PC-3 (cell line): ENCODE measurements around the gene CYP21A2. TPM values are rescaled to one million over a fixed set of nuclear protein-coding genes. Genes with fewer than 3 reads are reported as not detected.
A peak's percentile ranks its signal among the peaks of the same experiment; 100 is the strongest.
"Not testable (repeated sequence)": the region's sequence is repeated elsewhere in the genome, so short reads cannot be mapped to it uniquely, and the experiment has no call there.

Experiments used
- ATAC-seq: fragments of 200-7000 bp; cut with Tn5 transposase; 2 replicates; pipeline ENCODE4 v1.9.1; 2020; ENCODE audit warnings: mild to moderate bottlenecking, moderate library complexity
- Bru-seq: library from RNA; stranded (reverse); fragments of 400-500 nt; gene quantifications from one replicate; lab custom pipeline; 2021; lab: Mats Ljungman, UMichigan
- BruChase-seq, 2 experiments: library from RNA; stranded (reverse); fragments of 400-500 nt; gene quantifications; one replicate each; lab custom pipeline; 2021; lab: Mats Ljungman, UMichigan
- BruUV-seq: library from RNA; stranded (reverse); fragments of 400-500 nt; replicated peaks from 2 replicates; lab custom pipeline; 2021; lab: Mats Ljungman, UMichigan
- CTCF ChIA-PET: fragments of 300-600 bp; sonication (Branson Sonifier 250); formaldehyde crosslinking; loops from one replicate; lab custom pipeline; 2022; ENCODE audit warnings: antibody characterized with exemption; lab: Charles Lee
- POLR2A ChIA-PET: fragments of 300-600 bp; sonication (Branson Sonifier 250); formaldehyde crosslinking; loops from one replicate; lab custom pipeline; 2022; ENCODE audit warnings: antibody characterized with exemption; ENCODE audit not compliant: unreplicated experiment; lab: Charles Lee
- DNase-seq: peaks from one replicate; pipeline ENCODE4 v3.0.0-alpha.2; 2015
- H2AFZ ChIP-seq: fragments of 300-600 bp; sonication (generic); 2 replicates; pipeline ENCODE4 v1.6.0; 2016; ENCODE audit warnings: antibody characterized with exemption, low read length
- H3F3A ChIP-seq: fragments of 300-600 bp; sonication (generic); one replicate; pipeline ENCODE4 v1.6.0; 2017; ENCODE audit warnings: antibody characterized with exemption, low read length, control low read depth, mild to moderate bottlenecking; ENCODE audit not compliant: unreplicated experiment
- H3K27ac ChIP-seq: fragments of 300-600 bp; sonication (generic); 2 replicates; pipeline ENCODE4 v1.5.1; 2016; ENCODE audit warnings: mild to moderate bottlenecking, low read length
- H3K27me3 ChIP-seq: fragments of 300-600 bp; sonication (generic); 2 replicates; pipeline ENCODE4 v1.6.1; 2016; ENCODE audit warnings: low read length, mixed read lengths
- H3K36me3 ChIP-seq: fragments of 300-600 bp; sonication (generic); 2 replicates; pipeline ENCODE4 v1.6.1; 2016; ENCODE audit warnings: low read depth, mixed run types, low read length, mixed read lengths
- H3K4me1 ChIP-seq: fragments of 300-600 bp; sonication (generic); 2 replicates; pipeline ENCODE4 v1.5.1; 2016; ENCODE audit warnings: low read length; ENCODE audit not compliant: insufficient read depth
- H3K4me2 ChIP-seq: fragments of 300-600 bp; sonication (generic); 2 replicates; pipeline ENCODE4 v1.6.0; 2016; ENCODE audit warnings: low read length
- H3K4me3 ChIP-seq: fragments of 300-600 bp; sonication (generic); 2 replicates; pipeline ENCODE4 v1.5.1; 2016; ENCODE audit warnings: mild to moderate bottlenecking, low read length, mixed read lengths
- H3K79me2 ChIP-seq: fragments of 300-600 bp; sonication (generic); 2 replicates; pipeline ENCODE4 v1.6.1; 2017; ENCODE audit warnings: low read length, mixed read lengths
- H3K9ac ChIP-seq: fragments of 300-600 bp; sonication (generic); 2 replicates; pipeline ENCODE4 v1.6.0; 2016; ENCODE audit warnings: mild to moderate bottlenecking, low read length
- H3K9me2 ChIP-seq: fragments of 300-600 bp; sonication (generic); replicated peaks from 2 replicates; pipeline ENCODE4 v1.6.1; 2016; ENCODE audit warnings: mixed run types, low read length, mixed read lengths
- H3K9me3 ChIP-seq: fragments of 300-600 bp; sonication (generic); 2 replicates; pipeline ENCODE4 v1.6.1; 2016; ENCODE audit warnings: low read length, mixed read lengths
- H4K20me1 ChIP-seq: fragments of 300-600 bp; sonication (generic); 2 replicates; pipeline ENCODE4 v1.6.1; 2016; ENCODE audit warnings: low read length, mixed read lengths
- intact Hi-C: fragments of 100-400 bp; cut with micrococcal nuclease; formaldehyde crosslinking; loops from 2 replicates; pipeline ENCODE4 v1.9.0; 2023
- long read RNA-seq: library from polyadenylated mRNA; unstranded; transcript quantifications from one replicate; pipeline ENCODE4 v2.0.0, GENCODE V29; 2021; ENCODE audit not compliant: unreplicated experiment
- total RNA-seq: library from RNA; depleted of rRNA; stranded (reverse); fragments of >200 nt; gene quantifications from 2 replicates; pipeline ENCODE4 v1.2.3, GENCODE V29; 2014; rRNA removed

CYP21A2 gene
- total RNA-seq (not detected in 2 replicates), Bru-seq, nascent RNA (not detected), BruChase-seq, experiment 1, labeled RNA remaining after a 6-hour chase (percentile 13 among the genes with signal in this experiment), BruChase-seq, experiment 2, labeled RNA remaining after a 2-hour chase (percentile 25 among the genes with signal in this experiment)
- long read RNA-seq, result 0 reads

DNA sequence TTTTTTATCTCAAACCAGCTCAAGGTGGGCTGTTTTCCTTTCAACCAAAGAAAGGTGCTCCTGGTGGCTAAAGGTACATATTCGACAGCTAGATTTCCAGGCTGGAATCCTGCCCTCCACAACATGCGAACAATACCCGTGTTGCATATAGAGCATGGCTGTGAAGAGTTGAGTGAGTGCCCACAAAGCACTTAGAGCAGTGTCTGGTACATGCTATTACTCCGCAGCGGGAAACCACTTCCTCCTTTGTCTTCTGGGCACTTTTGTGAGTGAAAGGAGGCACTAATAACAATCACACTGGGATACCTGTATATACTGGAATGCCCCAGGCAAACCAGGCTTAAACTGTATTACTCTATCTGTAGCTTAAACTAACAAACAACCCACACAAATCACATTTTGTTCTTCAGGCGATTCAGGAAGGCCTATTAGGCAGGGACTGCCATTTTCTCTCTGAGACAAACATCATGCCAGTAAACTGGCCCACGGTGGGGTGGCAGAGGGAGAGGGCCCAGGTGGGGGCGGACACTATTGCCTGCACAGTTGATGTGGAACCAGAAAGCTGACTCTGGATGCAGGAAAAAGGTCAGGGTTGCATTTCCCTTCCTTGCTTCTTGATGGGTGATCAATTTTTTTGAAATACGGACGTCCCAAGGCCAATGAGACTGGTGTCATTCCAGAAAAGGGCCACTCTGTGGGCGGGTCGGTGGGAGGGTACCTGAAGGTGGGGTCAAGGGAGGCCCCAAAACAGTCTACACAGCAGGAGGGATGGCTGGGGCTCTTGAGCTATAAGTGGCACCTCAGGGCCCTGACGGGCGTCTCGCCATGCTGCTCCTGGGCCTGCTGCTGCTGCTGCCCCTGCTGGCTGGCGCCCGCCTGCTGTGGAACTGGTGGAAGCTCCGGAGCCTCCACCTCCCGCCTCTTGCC, at the start of gene CYP21A2:
TSS of gene CYP21A2 (plus strand) at position 818 of the 927 bp plus-strand sequence. CDS start at position 826, 8 bp downstream.
- H2AFZ ChIP-seq, H3K9ac ChIP-seq, H3K9me3 ChIP-seq, intact Hi-C loops, BruUV-seq, DNase-seq, H3F3A ChIP-seq, CTCF ChIA-PET, H3K79me2 ChIP-seq, H3K4me1 ChIP-seq, H3K27ac ChIP-seq, H3K27me3 ChIP-seq, POLR2A ChIA-PET, H4K20me1 ChIP-seq, H3K4me2 ChIP-seq, H3K9me2 ChIP-seq, H3K4me3 ChIP-seq, H3K36me3 ChIP-seq: not testable (repeated sequence)
- peak; percentile 30 for ATAC-seq

DNA sequence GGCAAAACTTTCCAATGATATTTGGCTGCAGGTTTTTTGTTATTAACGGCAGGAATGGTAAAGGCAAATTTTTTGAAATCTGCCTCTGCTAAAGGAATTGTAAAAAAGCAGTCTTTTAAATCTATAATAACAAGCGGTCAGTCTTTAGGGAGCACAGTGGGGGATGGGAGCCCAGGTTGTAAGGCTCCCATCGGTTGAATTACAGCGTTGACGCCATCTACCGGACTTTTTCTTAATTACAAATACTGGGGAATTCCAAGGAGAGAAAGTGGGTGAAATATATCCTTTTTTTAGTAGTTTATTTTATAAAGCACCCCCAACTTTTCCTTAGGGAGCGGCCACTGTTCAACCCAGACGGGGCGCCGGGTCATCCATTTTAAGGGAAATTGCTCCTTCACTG, 48.9 kb upstream of the CYP21A2 start:
- DNase-seq, H3K9me2 ChIP-seq, H3K79me2 ChIP-seq, H3F3A ChIP-seq, POLR2A ChIA-PET, H3K4me3 ChIP-seq, H3K4me2 ChIP-seq, H4K20me1 ChIP-seq, ATAC-seq, H3K36me3 ChIP-seq, intact Hi-C loops, CTCF ChIA-PET, H3K9ac ChIP-seq, H3K27ac ChIP-seq, BruUV-seq, H2AFZ ChIP-seq, H3K27me3 ChIP-seq, H3K9me3 ChIP-seq, H3K4me1 ChIP-seq: not testable (repeated sequence)

DNA sequence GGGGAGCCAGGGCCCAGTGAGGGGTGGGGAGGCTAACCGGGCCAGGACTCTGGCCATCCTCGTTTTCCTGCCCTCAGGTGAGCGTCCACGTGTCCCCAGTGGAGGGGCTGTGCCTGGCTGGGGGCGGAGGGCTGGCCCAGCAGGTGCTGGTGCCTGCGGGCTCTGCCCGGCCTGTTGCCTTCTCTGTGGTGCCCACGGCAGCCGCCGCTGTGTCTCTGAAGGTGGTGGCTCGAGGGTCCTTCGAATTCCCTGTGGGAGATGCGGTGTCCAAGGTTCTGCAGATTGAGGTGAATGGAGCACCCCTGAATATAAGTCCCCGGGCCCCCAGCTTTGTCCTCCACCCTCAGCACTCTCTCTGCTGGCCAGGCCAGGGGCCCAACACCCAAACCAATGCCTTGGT, 43.8 kb upstream of the CYP21A2 start:
- H3K27ac ChIP-seq, H2AFZ ChIP-seq, H3K4me3 ChIP-seq, H3K9ac ChIP-seq, H3K9me2 ChIP-seq, DNase-seq, ATAC-seq, H3K27me3 ChIP-seq, H3F3A ChIP-seq, intact Hi-C loops, H3K36me3 ChIP-seq, H3K79me2 ChIP-seq, CTCF ChIA-PET, POLR2A ChIA-PET, BruUV-seq, H4K20me1 ChIP-seq, H3K4me2 ChIP-seq, H3K4me1 ChIP-seq, H3K9me3 ChIP-seq: not testable (repeated sequence)

DNA sequence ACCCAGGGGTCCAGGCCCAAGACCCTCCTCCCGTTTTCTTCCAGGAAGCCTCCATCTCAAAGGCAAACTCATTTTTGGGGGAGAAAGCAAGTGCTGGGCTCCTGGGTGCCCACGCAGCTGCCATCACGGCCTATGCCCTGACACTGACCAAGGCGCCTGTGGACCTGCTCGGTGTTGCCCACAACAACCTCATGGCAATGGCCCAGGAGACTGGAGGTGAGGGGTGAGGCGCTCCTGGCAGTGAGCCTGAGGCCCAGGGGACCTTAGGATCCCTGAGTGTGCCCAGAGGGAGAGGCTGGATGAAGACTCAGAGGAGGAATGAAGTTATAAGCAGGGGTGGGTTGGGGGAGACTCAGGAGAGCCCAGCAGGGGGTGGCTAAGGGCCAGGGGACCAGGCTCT, 41.8 kb upstream of the CYP21A2 start:
- H3K9me3 ChIP-seq, ATAC-seq, H3K9me2 ChIP-seq, POLR2A ChIA-PET, H3K4me1 ChIP-seq, H3K4me2 ChIP-seq, intact Hi-C loops, CTCF ChIA-PET, H3K36me3 ChIP-seq, BruUV-seq, H3K9ac ChIP-seq, H3K27me3 ChIP-seq, DNase-seq, H3K4me3 ChIP-seq, H2AFZ ChIP-seq, H3K27ac ChIP-seq, H3K79me2 ChIP-seq, H4K20me1 ChIP-seq, H3F3A ChIP-seq: not testable (repeated sequence)

DNA sequence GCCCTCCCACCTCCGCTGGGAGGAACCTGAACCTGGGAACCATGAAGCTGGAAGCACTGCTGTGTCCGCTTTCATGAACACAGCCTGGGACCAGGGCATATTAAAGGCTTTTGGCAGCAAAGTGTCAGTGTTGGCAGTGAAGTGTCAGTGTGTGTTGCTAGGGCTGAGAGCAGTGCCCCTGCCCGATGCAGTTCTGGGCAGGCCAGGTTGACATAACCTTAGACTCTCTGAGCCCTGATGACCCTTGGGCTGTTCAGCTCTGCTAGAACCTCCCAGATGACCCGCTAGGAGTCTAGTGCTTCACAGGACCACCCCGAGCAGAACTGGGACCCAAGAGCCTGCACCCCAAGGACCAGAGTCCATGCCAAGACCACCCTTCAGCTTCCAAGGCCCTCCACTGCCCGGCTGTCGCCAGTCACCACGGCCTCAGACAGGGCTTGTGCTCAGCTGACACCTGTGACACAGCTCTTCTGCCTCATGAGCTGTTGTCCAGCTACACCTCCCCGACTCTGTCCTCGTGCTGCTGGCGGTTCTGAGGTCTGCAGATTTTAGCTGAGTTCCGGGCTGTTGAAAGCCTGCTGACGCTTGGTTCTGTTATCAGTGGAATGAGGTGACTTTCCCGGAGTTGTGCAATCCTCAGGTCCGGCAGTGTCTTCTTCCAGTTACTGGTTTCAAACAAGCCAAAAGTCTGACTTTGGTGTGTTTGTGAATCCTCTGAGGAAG, 35.5 kb upstream of the CYP21A2 start:
- H3K27ac ChIP-seq, H4K20me1 ChIP-seq, H3K4me3 ChIP-seq, H3F3A ChIP-seq, H3K4me1 ChIP-seq, POLR2A ChIA-PET, ATAC-seq, H3K9me3 ChIP-seq, H2AFZ ChIP-seq, H3K27me3 ChIP-seq, DNase-seq, CTCF ChIA-PET, H3K36me3 ChIP-seq, H3K9me2 ChIP-seq, H3K79me2 ChIP-seq, BruUV-seq, H3K4me2 ChIP-seq, H3K9ac ChIP-seq, intact Hi-C loops: not testable (repeated sequence)

DNA sequence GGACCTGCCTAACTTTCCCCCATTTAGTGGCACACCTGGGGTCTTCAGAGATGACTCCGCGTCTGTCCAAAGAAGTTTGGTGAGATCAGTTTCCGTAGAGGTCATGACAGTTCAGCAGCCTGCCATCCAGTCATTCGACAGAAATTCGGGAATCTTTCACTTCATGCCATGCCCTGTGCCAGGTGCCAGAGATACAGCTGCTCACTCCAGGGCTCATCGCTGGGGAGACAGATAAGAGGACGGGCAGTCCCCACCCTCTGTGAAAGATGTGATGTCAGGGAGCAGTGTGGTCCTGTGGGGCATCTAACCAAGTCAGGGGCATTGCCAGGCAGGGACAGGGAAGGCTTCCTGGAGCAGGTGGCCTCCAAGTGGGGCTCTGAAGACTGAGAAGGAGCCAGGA, 34.9 kb upstream of the CYP21A2 start:
- H3F3A ChIP-seq, intact Hi-C loops, BruUV-seq, H3K4me1 ChIP-seq, H3K27me3 ChIP-seq, H3K9ac ChIP-seq, H3K79me2 ChIP-seq, H3K9me3 ChIP-seq, CTCF ChIA-PET, H3K9me2 ChIP-seq, H3K36me3 ChIP-seq, ATAC-seq, H2AFZ ChIP-seq, H3K27ac ChIP-seq, POLR2A ChIA-PET, H3K4me3 ChIP-seq, H4K20me1 ChIP-seq, DNase-seq, H3K4me2 ChIP-seq: not testable (repeated sequence)
